DMS153 (cell line): ENCODE data around the gene ACTG2.
"Not testable (repeated sequence)": the region's sequence is repeated elsewhere in the genome, so short reads cannot be mapped to it uniquely, and the experiment has no call there.

ENCODE experiments used
- DNase-seq: peaks from one replicate; lab custom pipeline; 2025; lab: John Stamatoyannopoulos, UW

Gene ACTG2

DNA sequence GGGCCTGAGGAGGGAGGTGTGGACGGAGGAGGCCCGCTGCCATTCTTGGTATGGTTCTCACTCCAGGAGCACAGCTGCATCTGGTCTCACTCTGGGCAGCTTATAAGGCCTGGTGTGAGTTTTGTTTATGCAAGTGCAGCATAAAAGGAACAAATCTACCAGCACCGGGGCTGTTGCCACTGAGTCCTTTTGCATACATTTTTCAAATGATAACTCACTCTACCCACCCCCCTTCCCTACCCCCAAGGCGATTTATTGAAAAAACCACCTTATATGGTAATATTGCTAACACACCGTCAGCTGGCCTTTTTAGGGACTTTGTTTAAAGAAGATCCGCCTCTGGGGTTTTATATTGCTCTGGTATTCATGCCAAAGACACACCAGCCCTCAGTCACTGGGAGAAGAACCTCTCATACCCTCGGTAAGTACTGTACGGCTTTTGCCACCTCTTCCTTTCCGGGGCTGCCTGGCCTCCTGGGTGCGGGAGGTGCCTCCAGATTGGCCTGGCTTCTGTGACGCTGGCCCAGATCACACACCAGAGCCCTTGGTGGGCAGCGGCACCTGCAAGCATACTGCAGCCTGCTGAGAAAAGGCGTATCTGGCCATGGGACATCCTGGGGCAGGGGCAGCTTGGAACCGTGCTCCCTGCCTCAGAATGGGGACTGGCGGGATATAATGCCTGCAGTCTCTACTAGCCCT lies at the start of gene ACTG2:
ACTG2 (plus strand) TSS at position 378 of the 699 bp plus-strand sequence. CDS start 8,304 bp downstream, outside the sequence.
- no peak for DNase-seq

DNA sequence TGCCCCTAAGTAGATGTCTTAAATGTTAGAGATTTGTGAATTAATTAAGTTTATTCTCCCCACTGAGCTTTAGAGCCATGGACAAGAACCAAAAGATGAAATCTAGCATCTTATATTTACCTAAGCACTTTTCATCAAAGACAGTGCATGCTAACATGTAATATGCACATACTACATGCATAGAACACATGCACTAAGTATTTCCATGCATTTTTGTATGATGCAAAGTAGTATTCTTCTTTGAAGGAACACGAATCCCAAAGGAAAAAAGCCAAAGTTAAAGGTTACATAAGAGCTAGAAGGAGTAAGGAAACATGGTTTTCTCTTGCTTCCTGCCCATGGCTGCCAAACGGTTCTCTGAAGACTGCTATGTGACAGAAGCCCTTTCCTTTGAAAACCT lies 48.7 kb upstream of the ACTG2 start:
- DNase-seq: no peak

DNA sequence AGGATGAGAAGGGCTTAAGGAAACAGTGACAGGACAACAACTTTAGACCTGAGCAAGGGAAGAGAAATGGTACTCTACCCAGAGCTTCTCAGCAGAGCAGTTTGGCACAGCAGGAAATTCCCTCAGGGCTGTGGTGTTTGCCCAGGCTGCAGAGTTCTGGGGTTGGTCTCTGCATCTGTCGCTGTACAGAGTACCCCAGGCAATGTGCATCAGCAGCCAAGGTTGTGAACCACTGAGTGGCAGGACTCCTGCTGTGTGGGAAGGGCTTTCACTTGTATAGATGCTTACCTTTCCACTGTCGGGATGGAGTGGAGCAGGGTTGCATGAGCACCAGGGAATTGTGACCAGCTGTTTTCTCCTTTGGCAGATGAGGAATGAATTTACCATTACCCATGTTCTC lies 42.8 kb upstream of the ACTG2 start:
- peak; percentile 24 for DNase-seq

DNA sequence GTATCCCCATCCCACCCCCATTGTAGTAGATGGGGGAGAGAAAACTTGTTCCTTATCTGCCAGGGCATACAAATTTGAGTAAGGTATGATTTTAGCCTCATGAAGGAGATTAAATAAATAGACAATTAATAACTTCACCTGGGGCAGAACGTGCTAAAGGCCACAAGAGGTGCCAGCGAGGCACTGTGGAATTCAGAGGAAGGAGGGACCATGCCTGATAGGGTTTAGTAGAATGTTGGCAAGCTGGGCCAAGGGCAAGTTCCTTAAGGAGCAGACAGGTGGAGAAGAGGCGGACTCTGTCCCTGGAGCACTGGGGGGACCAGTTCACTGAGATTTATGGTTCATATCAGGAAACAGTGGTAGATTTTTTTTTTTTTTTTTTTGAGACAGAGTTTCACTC lies 41.5 kb upstream of the ACTG2 start:
- no peak for DNase-seq

DNA sequence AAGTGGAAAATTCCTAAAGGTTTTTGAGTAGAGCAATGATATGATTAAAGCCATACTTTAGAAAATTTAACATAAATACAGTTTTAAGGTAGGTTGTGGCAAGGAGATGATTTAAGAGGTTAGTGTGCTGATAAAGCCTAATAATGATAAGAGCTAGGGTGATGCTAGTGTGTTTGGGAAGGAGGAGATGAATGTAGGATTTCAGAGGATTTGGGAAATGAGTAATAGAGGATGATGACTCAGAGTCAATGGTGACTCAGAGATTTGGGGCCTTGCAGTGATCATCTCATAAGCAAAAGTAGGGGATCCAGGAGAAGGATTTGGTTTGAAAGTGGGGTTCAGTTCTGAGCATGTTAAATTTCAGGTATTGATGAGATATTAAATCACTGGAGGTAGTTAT lies 40.8 kb upstream of the ACTG2 start:
- DNase-seq: no peak

DNA sequence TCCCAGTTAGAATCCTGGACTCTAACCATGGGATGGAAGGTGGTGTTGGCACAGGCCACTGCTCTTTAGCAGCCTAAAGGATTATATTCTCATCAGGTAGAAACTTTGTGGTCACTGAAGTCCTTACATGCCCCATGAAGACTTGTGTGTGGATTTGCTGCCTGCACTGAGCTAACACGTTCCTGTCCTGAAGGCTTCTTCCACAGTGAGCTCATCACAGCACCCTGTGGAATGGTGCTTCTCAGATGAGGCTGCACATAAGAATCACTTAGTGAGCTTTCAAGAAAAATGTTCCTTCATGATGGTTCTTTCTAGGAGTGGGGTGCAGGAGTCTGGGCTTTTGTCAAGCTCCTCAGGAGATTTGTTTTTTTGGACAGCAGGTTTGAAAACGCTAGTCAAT lies 37.3 kb upstream of the ACTG2 start:
- no peak for DNase-seq

DNA sequence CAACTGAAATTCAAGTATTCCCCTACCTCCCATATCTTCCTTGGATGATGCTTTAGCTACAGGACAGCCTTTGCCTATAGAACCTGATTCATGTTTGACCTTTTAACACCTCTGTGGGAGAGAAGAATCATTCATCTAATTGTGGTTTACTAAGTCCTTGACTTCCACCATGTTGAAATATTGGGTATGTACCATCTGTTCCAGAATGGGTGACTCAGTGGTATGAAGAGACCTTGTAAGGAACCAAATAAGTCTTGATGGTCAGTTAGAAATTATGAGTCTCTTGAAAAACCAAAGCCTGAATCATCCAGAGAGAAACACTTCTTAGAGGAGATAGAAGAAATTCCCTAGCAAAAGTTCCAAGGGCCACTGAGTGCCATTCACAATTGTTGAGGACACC lies 36.6 kb upstream of the ACTG2 start:
- no peak for DNase-seq

DNA sequence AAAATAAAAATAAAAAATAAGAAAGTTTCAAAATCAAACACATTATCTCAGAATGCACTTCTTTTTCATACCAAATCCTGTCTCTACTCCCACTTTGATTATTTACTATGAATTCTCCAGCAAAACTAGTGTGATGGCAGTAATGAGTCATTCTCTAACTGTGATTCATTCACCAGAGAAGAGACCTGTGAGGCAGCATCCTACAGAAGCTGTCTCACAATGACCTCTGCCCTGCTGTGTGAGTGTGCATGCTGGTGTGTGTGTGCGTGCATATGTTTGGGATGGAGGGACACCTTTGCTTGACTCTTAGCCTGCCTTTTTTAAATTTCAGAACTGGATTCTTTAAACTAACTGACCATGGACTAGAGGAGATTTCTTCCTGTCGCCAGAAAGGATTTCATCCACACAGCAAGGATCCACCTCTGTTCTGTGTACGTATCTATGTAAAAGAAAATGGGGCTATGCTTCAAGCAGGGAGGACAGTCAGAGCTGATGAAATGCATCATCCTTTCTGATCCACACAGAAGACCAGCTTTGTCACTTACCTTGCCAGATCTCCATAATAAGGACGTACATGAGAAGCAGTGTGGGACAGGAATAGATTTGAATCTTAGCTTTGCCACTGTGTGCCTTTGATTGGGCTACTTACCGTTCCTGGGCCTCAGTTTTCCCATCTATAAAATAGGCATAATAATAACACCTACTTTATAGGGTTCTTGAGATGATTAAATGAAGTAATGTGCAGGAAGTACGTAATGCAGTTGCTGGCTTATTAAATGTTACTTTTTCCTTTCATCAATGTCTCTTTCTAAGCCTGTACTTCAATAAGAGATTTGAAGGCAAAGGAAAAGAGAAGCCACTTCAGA lies 32.9 kb upstream of the ACTG2 start:
- no peak for DNase-seq

DNA sequence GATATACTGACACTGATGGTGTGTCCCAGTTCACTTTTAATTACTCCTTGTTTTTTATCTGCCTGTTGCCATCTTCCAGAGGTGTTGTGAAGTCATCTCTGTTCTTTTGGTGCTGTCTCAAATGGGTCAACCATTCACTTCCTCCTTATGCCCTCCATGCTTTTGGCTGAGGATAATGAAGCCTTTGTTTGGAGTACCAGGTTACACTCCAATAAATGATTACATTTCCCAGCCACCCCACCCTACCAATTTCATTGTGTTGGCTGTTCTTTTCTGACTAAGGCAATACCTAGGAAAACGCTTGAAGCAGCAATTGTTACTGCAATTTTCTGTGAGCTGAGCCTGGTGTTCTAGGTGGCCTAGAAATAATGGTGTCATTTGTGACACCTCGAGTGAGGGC lies 29.8 kb upstream of the ACTG2 start:
- peak; percentile 34 for DNase-seq

DNA sequence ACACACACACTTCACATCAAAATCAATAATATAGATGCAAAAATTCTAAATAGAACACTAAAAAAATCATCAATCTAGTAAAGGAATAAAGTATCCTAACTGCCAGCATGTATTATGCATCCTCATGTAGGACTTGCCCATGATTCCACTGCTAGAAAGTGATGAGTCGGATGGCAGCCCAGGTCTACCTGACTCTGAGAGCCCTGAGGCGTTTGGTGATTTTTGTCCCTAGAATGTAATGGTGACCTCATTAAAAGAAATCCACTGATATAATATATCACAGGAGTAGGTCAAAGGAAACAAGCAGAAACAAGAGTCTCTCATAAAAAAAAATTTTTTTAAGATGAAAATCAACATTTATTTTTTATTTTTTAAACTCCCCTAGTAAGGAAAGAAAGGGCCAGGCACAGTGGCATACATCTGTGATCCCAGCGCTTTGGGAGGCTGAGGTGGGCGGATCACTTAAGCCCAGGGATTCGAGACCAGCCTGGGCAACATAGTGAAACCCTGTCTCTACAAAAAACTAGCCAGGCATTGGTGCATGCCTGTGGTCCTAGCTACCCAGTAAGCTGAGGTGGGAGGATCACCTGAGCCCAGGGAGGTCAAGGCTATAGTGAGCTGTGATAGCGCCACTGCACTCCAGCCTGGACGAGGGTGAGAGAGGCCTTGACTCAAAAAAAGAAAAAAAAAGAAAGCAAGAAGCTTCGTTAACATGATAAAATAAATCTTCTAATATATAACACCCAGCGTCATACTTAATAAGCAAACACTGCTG lies 24.4 kb upstream of the ACTG2 start:
- no peak for DNase-seq

DNA sequence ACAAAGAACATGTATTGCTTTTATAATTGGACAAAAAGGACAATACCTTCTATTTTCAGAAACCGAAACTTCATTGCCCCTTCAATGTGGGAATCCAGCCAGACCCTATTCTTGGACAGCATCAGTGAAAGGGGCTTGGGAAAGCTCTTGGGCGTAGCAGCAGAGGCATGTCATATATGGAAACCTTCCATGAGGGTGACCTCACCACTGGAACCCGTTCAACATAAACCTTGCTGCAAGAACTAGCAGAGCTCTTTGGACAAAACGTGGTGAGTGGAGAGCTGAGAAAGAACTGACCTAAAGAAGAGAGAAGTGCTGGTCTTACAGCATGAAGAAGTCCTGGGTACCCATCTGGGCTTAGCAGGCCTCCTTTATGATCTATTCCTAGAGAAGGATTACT lies 22.7 kb upstream of the ACTG2 start:
- DNase-seq: no peak

DNA sequence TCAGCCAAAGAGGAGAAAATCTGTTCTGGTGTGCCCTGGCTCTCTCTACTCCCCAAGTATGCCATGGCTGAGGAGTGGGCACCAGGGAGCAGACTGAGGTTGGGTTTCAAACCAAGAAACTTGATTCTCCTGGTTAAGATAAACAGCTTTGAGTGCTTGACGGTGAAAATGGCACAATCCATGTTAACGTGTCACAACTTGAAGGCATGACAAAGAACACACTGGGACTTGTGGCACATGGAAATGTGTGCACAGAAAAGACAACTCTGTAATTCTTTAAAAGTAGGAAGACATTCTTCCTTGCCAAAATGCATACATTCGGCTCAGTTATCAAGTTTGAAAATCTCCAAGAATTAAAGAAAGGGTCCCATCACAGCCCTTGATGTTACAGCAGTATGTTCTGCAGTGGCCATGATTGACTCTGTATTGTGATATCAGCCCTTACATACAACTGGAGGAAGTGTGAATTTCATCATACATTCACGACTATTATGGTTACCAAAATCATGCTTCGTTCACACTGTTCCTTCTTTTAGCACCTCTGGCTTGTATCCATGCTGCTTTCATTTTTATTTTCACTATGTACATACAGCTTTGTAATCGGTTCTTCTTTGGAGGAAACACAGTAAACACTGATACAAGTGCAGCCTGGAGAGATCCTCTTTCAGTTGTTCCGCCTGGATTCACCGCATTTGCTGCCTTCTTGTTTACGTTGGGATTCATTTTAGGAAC lies 15.6 kb upstream of the ACTG2 start:
- DNase-seq: peak; percentile 57

DNA sequence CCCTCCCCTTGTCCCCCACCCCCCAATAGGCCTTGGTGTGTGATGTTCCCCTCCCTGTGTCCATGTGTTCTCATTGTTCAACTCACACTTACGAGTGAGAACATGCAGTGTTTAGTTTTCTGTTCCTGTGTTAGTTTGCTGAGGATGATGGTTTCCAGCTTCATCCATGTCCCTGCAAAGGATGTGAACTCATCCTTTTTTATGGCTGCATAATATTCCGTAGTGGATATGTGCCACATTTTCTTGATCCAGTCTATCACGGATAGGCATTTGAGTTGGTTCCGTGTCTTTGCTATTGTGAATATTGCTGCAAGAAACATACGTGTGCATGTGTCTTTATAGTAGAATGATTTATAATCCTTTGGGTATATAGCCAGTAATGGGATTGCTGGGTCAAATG lies 14.8 kb upstream of the ACTG2 start:
- DNase-seq: not testable (repeated sequence)

DNA sequence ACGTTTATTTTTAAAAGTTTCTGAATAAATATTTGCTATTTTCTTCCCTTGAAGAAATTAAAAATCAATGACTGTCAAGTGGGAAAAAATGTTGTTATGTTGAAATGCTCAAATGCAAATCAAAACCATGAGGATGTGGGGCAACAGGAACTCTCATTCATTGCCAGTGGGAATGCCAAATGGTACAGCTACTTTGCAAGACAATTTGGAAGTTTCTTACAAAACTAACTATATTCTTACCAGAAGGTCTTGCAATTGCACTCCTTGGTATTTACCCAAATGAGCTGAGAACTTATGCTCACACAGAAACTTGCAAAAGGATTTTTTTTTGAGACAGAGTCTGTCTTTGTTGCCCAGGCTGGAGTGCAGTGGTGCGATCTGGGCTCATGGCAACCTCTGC lies 7.4 kb upstream of the ACTG2 start:
- DNase-seq: no peak

DNA sequence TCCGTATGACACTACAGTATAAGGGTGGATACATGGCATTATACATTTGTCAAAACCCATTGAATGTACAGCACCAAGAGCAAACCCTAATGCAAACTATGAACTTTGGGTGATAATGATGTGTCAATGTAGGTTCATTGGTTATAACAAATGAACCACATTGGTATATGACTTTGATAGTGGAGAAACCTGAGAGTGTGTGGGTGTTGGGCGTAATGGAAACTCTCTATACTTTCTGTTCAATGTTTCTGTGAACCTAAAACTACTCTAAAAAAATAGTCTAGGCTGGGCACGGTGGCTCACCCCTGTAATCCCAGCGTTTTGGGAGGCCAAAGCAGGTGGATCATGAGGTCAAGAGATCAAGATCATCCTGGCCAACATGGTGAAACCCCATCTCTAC lies 6.5 kb upstream of the ACTG2 start:
- DNase-seq: no peak

DNA sequence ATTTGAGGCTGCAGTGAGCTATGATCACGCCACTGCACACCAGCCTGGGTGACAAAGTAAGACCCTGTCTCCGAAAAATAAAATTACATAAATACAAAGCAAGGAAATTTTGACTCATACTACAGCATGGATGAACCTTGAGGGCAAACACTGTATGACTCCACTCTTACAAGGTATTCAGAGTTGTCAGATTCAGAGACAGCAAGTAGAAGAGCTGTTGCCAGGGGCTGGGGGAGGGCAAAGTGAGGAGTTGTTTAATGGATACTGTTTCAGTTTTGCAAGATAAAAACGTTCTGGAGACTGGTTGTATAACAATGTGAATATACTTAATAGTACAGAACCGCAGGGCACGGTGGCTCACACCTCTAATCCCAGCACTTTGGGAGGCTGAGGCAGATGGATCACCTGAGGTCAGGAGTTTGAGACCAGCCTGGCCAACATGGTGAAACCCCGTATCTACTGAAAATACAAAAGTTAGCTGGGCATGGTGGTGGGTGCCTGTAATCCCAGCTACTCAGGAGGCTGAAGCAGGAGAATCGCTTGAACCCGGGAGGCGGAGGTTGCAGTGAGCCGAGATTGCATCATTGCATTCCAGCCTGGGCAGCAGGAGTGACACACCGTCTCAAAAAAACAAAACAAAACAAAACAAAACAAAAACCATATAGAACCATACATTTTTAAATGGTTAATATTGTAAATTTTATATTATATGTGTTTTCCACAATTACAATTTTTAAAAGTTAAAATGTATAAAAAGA lies 5.0 kb upstream of the ACTG2 start:
- not testable (repeated sequence) for DNase-seq

DNA sequence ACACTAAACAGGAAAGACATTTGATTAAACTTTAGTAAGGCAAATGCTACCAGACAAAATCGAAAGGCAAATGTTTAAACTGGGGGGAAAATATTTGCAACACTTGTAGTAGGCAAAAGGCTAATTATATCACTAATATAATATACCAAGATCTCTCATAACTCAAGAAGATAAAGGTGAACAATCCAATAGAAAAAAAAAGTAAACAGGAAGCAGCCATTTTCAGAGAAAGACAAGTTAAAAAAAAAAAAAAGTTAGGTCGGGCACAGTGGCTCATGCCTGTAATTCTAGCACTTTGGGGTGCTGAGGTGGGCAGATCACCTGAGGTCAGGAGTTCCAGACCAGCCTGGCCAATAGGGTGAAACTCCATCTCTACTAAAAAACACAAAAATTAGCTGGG lies 4.4 kb upstream of the ACTG2 start:
- no peak for DNase-seq

DNA sequence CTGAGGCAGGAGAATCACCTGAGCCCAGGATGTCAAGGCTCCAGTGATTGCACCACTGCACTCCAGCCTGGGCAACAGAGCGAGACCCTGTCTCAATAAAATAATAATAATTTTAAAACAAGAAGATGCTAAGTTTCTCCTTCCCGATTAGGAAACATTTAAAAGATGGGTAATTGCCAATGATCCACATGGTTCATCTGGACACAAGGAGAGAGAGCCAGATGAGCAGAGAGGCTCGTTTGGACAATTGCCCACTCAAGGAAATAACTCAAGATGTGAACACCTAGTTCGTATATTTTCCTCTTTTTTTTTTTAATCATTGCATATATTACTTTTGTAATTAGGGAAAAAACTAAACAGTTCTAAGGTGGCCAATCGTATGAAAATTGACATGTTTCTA lies 3.6 kb upstream of the ACTG2 start:
- DNase-seq: no peak

DNA sequence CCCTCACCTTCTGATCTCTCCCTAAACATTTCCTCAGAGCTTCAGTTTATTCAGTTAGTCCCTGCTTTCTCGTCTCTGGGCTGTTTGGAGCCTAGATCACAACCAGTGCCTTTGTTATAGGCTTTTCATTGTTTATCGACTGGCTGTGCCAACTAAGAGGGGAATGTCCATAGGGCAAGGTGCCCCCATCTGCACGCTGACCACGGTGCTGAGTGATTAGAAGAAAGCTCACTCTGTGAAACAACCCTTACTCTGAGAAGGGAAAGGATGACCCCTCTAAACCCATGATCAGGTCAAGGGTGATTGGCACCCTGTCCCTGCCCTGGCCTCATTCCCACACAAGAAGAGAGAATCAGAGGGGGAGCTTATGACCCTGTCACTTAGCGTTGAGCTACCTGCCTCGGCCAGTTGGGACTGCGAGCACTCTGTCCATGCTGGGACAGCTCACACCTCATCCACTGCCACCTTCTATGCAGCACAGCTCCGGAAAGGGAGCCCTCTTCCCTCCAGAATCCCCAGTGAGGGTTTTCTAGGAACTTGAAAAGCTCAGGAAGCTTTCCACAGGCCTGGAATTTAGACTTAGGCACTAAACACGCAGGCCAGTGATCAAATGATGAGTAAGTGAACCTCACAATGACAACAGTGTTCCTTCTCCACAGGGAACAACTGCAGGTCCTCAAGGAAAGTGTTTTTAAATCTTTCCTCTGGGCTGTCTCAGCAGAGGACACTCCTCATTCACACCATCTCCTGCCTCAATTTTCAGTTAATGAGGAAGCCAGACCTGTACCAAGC lies 2.3 kb upstream of the ACTG2 start:
- no peak for DNase-seq

DNA sequence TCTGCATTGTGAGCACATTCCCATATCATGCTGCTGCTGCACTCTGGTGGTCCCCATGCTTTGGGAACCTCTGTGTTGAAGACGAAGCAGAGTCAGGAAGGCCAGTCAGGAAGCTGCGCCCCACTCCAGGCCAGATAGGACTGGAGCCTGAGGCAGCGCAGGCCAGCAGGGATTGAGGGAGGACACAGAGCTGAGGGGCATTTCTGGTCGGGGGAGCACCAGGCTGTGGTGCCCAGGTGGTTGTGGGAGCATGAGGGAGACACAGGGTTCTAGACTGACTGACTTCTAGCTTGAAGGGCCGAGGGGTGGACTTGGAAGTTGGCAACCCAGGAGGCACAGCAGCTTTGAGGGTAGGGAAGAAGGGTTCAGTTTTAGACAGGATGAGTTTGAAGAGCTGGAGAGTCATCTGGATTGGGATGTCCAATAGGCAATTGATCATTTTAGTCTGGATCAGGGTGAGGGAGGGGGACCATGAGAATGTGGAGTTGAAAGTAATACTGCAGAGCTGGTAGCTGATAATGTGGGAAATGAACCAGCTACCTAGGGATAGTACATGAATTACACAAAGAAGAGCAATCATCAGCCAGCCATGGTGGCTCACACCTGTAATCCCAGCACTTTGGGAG lies 1.4 kb upstream of the ACTG2 start:
- DNase-seq: no peak
